ENCODE data around the gene COL15A1.
A peak's percentile ranks its signal among the peaks of the same experiment; 100 is the strongest.
"Not testable (repeated sequence)": the region's sequence is repeated elsewhere in the genome, so short reads cannot be mapped to it uniquely, and the experiment has no call there.

COL15A1 gene

GRCh38 chr9:98994172-98995058 is 50.7 kb downstream of the COL15A1 start:
- DNase-seq (ENCODE audit: low read depth in 2 of 2) = no peak

- no peak for DNase-seq (ENCODE audit: low read depth in 2 of 2)
Measured at GRCh38 chr9:98995059-98995671, 51.5 kb downstream of the COL15A1 start.

- no peak for DNase-seq (ENCODE audit: low read depth in 2 of 2)
Measured at GRCh38 chr9:98995971-98996504, 52.3 kb downstream of the COL15A1 start.

- no peak for DNase-seq (ENCODE audit: low read depth in 2 of 2)
Measured at GRCh38 chr9:98997604-98998003, 53.9 kb downstream of the COL15A1 start.

GRCh38 chr9:98998441-98999151 is 54.9 kb downstream of the COL15A1 start:
- DNase-seq (ENCODE audit: low read depth in 2 of 2) = peak in 1 of 2 donors; percentile 39

GRCh38 chr9:98999152-98999525 is 55.4 kb downstream of the COL15A1 start:
- no peak for DNase-seq (ENCODE audit: low read depth in 2 of 2)

GRCh38 chr9:99000476-99001395 is 57.0 kb downstream of the COL15A1 start:
- peak in 1 of 2 donors; percentile 42 for DNase-seq (ENCODE audit: low read depth in 2 of 2)

- DNase-seq (ENCODE audit: low read depth in 2 of 2) = no peak
Measured at GRCh38 chr9:99001892-99002291, 58.2 kb downstream of the COL15A1 start.

- DNase-seq (ENCODE audit: low read depth in 2 of 2) = no peak
Measured at GRCh38 chr9:99002706-99003105, 59.0 kb downstream of the COL15A1 start.

- no peak for DNase-seq (ENCODE audit: low read depth in 2 of 2)
Measured at GRCh38 chr9:99003308-99003707, 59.6 kb downstream of the COL15A1 start.

- no peak for DNase-seq (ENCODE audit: low read depth in 2 of 2)
Measured at GRCh38 chr9:99004115-99004514, 60.4 kb downstream of the COL15A1 start.

- no peak for DNase-seq (ENCODE audit: low read depth in 2 of 2)
Measured at GRCh38 chr9:99004717-99005460, 61.2 kb downstream of the COL15A1 start.

- no peak for DNase-seq (ENCODE audit: low read depth in 2 of 2)
Measured at GRCh38 chr9:99005651-99006050, 61.9 kb downstream of the COL15A1 start.

- no peak for DNase-seq (ENCODE audit: low read depth in 2 of 2)
Measured at GRCh38 chr9:99006511-99006910, 62.8 kb downstream of the COL15A1 start.

- no peak for DNase-seq (ENCODE audit: low read depth in 2 of 2)
Measured at GRCh38 chr9:99006979-99007378, 63.3 kb downstream of the COL15A1 start.

GRCh38 chr9:99008203-99008602 is 64.5 kb downstream of the COL15A1 start:
- DNase-seq (ENCODE audit: low read depth in 2 of 2) = no peak

GRCh38 chr9:99010393-99010792 is 66.7 kb downstream of the COL15A1 start:
- not testable (repeated sequence) for DNase-seq (ENCODE audit: low read depth in 2 of 2)

- no peak for DNase-seq (ENCODE audit: low read depth in 2 of 2)
Measured at GRCh38 chr9:99011161-99011709, 67.5 kb downstream of the COL15A1 start.

- no peak for DNase-seq (ENCODE audit: low read depth in 2 of 2)
Measured at GRCh38 chr9:99012957-99013512, 69.3 kb downstream of the COL15A1 start.

- DNase-seq (ENCODE audit: low read depth in 2 of 2) = no peak
Measured at GRCh38 chr9:99013550-99013949, 69.8 kb downstream of the COL15A1 start.
